ENCODE results near the gene TFAP2C.

The TFAP2C gene

GRCh38 chr20:56625837-56626236, 3.3 kb upstream of the TFAP2C start:
- DNase-seq (ENCODE audit: low read depth), result no peak
- H3K4me3 ChIP-seq (ENCODE audit: low read depth, low read length), result no peak overlapping the region
- no peak for TF ChIP-seq CTCF (IDR thresholded peaks at IDR 0.05; ENCODE audit: control insufficient read depth, extremely low read depth, insufficient read depth)

- no peak for TF ChIP-seq CTCF (IDR thresholded peaks at IDR 0.05; ENCODE audit: control insufficient read depth, extremely low read depth, insufficient read depth)
- H3K4me3 ChIP-seq (ENCODE audit: low read depth, low read length), result no peak overlapping the region
- no peak for DNase-seq (ENCODE audit: low read depth)
Observed at GRCh38 chr20:56626367-56627121, 2.6 kb upstream of the TFAP2C start.

GRCh38 chr20:56627122-56628014, 1.7 kb upstream of the TFAP2C start:
- no peak overlapping the region for H3K4me3 ChIP-seq (ENCODE audit: low read depth, low read length)
- no peak for TF ChIP-seq CTCF (IDR thresholded peaks at IDR 0.05; ENCODE audit: control insufficient read depth, extremely low read depth, insufficient read depth)
- no peak for DNase-seq (ENCODE audit: low read depth)

- no peak for DNase-seq (ENCODE audit: low read depth)
- no peak for TF ChIP-seq CTCF (IDR thresholded peaks at IDR 0.05; ENCODE audit: control insufficient read depth, extremely low read depth, insufficient read depth)
- peak overlapping the region; percentile 29 for H3K4me3 ChIP-seq (ENCODE audit: low read depth, low read length)
Observed at GRCh38 chr20:56628015-56628872, 862 bp upstream of the TFAP2C start.

GRCh38 chr20:56629464-56630085, 469 bp downstream of the TFAP2C start:
- no peak for TF ChIP-seq CTCF (IDR thresholded peaks at IDR 0.05; ENCODE audit: control insufficient read depth, extremely low read depth, insufficient read depth)
- DNase-seq (ENCODE audit: low read depth), result no peak
- peak overlapping the region; percentile 98 for H3K4me3 ChIP-seq (ENCODE audit: low read depth, low read length)

- DNase-seq (ENCODE audit: low read depth), result peak; percentile 90
- TF ChIP-seq CTCF (IDR thresholded peaks at IDR 0.05; ENCODE audit: control insufficient read depth, extremely low read depth, insufficient read depth), result peak; percentile 65
- H3K4me3 ChIP-seq (ENCODE audit: low read depth, low read length), result peak overlapping the region; percentile 98
Observed at GRCh38 chr20:56630086-56630493, 984 bp downstream of the TFAP2C start.

All from LNCaP clone FGC (cell line).